Fibroblast of the aortic adventitia (primary cell): ENCODE data around the gene PMEPA1. TPM values are rescaled to one million over a fixed set of nuclear protein-coding genes. Genes with fewer than 3 reads are reported as not detected.
"Not testable (repeated sequence)": the region's sequence is repeated elsewhere in the genome, so short reads cannot be mapped to it uniquely, and the experiment has no call there.

ENCODE experiments used
- DNase-seq: peaks from one replicate; pipeline ENCODE4 v3.0.0-alpha.2; 2010; ENCODE audit warnings: low read depth
- H3K4me3 ChIP-seq: 2 replicates; pipeline ENCODE4 v1.5.1; 2011; ENCODE audit warnings: low read depth, mild to moderate bottlenecking, control low read depth, low read length, moderate library complexity
- CTCF ChIP-seq: IDR thresholded peaks from 2 replicates; pipeline ENCODE4 v1.5.1; 2011; ENCODE audit warnings: mild to moderate bottlenecking, low read length, control low read depth, inconsistent platforms; ENCODE audit not compliant: insufficient read depth
- total RNA-seq: library from RNA; depleted of rRNA; stranded (reverse); fragments of >200 nt; gene quantifications from 2 replicates; pipeline ENCODE4 v1.2.3, GENCODE V29; 2012; ENCODE audit warnings: low replicate concordance

Gene PMEPA1
- total RNA-seq, 1 donor = 1.4 TPM

DNA sequence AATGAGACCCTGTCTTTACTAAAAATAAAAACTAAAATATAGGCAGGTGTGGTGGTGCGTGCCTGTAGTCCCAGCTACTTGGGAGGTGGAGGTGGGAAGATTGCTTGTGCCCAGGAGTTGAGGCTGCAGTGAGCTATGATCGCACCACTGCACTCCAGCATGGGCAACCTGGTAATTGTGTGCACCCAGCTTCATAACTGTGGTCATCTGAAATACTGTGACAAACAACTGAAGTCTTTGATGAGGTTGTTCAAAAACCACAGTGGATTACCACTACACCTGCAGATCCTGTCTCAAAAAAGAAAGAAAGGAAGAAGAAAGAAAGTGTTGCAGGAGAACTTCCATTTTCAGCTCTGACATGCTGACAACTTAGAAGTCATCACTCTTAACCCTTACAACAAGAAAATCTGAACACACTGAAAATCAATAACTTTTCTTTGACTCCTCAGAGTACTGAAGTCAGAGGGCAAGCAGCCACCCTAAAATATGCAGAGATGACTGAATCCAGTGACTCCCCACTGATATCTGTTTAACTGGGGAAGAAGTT lies 75.8 kb downstream of the PMEPA1 start:
- H3K4me3 ChIP-seq = no peak overlapping the region
- no peak for TF ChIP-seq CTCF
- DNase-seq = no peak

- H3K4me3 ChIP-seq = no peak overlapping the region
- DNase-seq = no peak
- no peak for TF ChIP-seq CTCF
Observed at GRCh38 chr20:57632286-57632685, 77.5 kb downstream of the PMEPA1 start.

DNA sequence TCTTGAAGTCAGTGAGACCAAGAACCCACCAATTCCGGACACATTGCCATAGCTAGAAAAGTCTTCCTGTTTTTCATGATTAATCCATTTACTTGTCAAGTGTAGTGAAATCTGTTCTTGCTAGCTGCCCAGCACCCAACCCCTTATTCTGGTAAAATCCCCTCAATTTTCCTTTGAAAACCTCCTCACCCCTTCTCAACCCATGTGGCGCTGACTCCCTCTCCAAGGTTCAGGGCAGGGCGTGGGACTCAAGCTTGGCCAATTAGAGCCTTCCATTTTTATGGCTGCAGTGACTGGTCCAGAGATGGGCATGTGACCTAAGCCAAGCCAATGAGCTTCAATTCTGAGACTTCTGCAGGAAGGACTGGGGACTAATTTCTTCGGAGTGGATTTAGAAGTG lies 79.8 kb downstream of the PMEPA1 start:
- no peak for DNase-seq
- no peak overlapping the region for H3K4me3 ChIP-seq
- no peak for TF ChIP-seq CTCF

DNA sequence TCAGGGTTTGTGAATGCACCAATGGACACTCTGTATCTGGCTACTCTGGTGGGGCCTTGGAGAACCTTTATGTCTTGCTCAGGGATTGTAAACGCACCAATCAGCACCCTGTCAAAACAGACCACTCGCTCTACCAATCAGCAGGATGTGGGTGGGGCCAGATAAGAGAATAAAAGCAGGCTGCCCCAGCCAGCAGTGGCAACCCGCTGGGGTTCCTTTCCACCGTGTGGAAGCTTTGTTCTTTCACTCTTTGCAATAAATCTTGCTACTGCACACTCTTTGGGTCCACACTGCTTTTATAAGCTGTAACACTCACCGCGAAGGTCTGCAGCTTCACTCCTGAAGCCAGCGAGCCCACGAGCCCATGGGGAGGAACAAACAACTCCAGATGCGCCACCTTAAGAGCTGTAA lies 80.3 kb downstream of the PMEPA1 start:
- H3K4me3 ChIP-seq, DNase-seq: not testable (repeated sequence)

- not testable (repeated sequence) for H3K4me3 ChIP-seq, DNase-seq
Observed at GRCh38 chr20:57628962-57629308, 80.9 kb downstream of the PMEPA1 start.

DNA sequence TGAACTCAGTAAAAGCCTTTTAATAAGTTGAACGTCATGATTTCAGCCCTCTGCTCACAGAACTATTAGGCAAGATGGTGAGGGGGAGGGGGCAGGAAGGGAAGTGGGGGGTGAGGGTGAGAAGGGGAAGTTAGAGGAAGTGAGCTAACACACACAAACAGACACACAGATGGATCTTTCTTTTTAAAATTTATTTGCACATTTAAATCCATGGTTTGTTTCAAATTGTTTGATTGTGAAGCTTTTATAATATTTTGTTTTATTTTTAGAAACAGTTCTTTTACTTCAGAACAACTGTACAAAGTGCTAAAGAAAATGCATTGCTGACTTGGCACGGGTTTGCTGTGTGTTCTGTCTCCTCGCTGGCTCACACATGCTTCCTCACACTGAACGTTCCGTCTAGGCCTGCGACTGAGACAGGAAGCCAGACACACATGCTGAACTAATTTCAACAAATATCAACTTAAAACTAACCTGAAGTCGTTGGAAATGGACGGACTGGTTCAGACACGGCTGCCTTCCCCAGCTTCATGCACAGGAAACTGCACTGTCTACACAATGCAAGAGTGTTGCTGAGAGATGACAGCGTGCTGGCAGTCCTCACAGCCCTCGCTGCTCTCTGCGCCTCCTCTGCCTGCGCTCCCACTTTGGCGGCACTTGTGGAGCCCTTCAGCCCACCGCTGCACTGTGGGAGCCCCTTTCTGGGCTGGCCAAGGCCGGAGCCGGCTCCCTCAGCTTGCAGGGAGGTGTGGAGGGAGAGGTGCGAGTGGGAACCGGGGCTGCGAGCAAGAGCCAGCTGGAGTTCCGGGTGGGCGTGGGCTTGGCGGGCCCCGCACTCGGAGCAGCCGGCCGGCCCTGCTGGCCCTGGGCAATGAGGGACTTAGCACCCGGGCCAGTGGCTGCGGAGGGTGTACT lies 81.5 kb downstream of the PMEPA1 start:
- no peak overlapping the region for H3K4me3 ChIP-seq
- peak; percentile 47 for DNase-seq
- no peak for TF ChIP-seq CTCF

DNA sequence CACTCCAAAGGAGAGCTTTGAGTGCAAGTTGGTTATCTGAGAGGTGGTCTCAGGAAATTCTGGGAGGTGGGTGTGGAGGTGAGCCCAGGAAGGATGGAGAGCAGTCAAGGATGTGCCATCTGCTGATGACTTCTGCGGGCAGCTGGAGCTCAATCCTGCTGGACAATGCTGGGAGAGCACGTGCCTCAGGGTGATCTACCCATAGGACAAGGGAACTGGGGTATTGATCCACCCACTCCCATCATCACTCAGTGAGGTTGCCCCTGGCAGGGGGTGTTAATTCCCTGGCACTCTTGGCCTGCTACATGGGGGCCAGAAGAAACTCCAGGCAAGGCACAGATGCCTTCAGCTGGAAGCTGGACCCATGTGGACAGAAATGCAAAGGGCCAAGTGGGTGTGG lies 82.5 kb downstream of the PMEPA1 start:
- no peak for DNase-seq
- no peak overlapping the region for H3K4me3 ChIP-seq
- TF ChIP-seq CTCF = no peak

- DNase-seq = no peak
- no peak for TF ChIP-seq CTCF
- H3K4me3 ChIP-seq = no peak overlapping the region
Observed at GRCh38 chr20:57625978-57626377, 83.8 kb downstream of the PMEPA1 start.
